Measurements from ENCODE around the gene TLE3. TPM values are rescaled to one million over a fixed set of nuclear protein-coding genes. Genes with fewer than 3 reads are reported as not detected.

The TLE3 gene
- polyA plus RNA-seq, 2 of the 4 experiments (the other 2 are of a cell fraction): 4.6 to 5.3 TPM

GRCh38 chr15:70081612-70082011, 16.1 kb downstream of the TLE3 start:
- H3K27ac ChIP-seq: no peak overlapping the region
- H3K4me3 ChIP-seq: no peak overlapping the region
- no peak for TF ChIP-seq FOSL2 (IDR thresholded peaks at IDR 0.05)
- TF ChIP-seq FOSL2 (CRISPR knock-in tag; IDR thresholded peaks at IDR 0.05): no peak
- TF ChIP-seq, protein P1, sequence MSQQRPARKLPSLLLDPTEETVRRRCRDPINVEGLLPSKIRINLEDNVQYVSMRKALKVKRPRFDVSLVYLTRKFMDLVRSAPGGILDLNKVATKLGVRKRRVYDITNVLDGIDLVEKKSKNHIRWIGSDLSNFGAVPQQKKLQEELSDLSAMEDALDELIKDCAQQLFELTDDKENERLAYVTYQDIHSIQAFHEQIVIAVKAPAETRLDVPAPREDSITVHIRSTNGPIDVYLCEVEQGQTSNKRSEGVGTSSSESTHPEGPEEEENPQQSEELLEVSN (IDR thresholded peaks at IDR 0.05; ENCODE audit: borderline replicate concordance, low read depth): no peak
- H3K9me3 ChIP-seq: no peaks in the 10 kb centered on the region
- ATAC-seq (no peak), DNase-seq (ENCODE audit: low read depth in 1 of 2, low spot score in 1 of 2) (no peak), FAIRE-seq (no peak)
- H3K4me1 ChIP-seq: no peaks in the 10 kb centered on the region
- WGBS (ENCODE audit: missing lambda C conversion rate): 80% methylated on average over 6 of the region's 6 CpGs
- no peak overlapping the region for H3K4me2 ChIP-seq
- POLR2A ChIA-PET: no interaction called here
- CTCF ChIA-PET: interaction anchor here (1.3 kb wide), 1 partner anchor 15 kb away, joined by 3 read pairs; no protein-coding TSS in a partner anchor

- Histone ChIP-seq H3K4me3 (no peak overlapping the region), H3K4me2 (no peak overlapping the region), H3K4me1 (no peaks in the 10 kb centered on the region), H3K9me3 (no peaks in the 10 kb centered on the region), H3K27ac (no peak overlapping the region)
- TF ChIP-seq HOXB13 (CRISPR knock-in tag; IDR thresholded peaks at IDR 0.05; ENCODE audit: low read depth) (no peak), TFCP2L1 (CRISPR knock-in tag; IDR thresholded peaks at IDR 0.05) (no peak), HOXB5 (CRISPR knock-in tag; IDR thresholded peaks at IDR 0.05) (no peak), FOXS1 (CRISPR knock-in tag; IDR thresholded peaks at IDR 0.05) (no peak), SREBF2 (IDR thresholded peaks at IDR 0.05) (no peak), ZC3H11A (IDR thresholded peaks at IDR 0.05) (no peak), NFE2L2 (conservative IDR thresholded peaks at IDR 0.05; ENCODE audit: low read length) (no peak)
- TF ChIP-seq, protein P2, sequence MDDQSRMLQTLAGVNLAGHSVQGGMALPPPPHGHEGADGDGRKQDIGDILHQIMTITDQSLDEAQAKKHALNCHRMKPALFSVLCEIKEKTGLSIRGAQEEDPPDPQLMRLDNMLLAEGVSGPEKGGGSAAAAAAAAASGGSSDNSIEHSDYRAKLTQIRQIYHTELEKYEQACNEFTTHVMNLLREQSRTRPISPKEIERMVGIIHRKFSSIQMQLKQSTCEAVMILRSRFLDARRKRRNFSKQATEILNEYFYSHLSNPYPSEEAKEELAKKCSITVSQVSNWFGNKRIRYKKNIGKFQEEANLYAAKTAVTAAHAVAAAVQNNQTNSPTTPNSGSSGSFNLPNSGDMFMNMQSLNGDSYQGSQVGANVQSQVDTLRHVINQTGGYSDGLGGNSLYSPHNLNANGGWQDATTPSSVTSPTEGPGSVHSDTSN (IDR thresholded peaks at IDR 0.05): no peak
- FAIRE-seq (no peak), DNase-seq (ENCODE audit: low read depth in 1 of 2, low spot score in 1 of 2) (no peak), ATAC-seq (no peak)
- POLR2A ChIA-PET: no interaction called here
- CTCF ChIA-PET: interaction anchor here (0.9 to 1.9 kb wide), 6 partner anchors 10 to 380 kb away, joined by 3 to 6 read pairs (median 3); no protein-coding TSS in a partner anchor
- 88% methylated on average over 6 of the region's 6 CpGs for WGBS (ENCODE audit: missing lambda C conversion rate)
Observed at GRCh38 chr15:70080347-70080746, 17.4 kb downstream of the TLE3 start.

GRCh38 chr15:70079888-70080287, 17.8 kb downstream of the TLE3 start:
- POLR2A ChIA-PET: no interaction called here
- no peak overlapping the region for H3K4me3 ChIP-seq
- no peak for DNase-seq (ENCODE audit: low read depth in 1 of 2, low spot score in 1 of 2)
- TF ChIP-seq KDM1A (IDR thresholded peaks at IDR 0.05; ENCODE audit: low read depth): no peak
- no peak for TF ChIP-seq NFE2L2 (conservative IDR thresholded peaks at IDR 0.05; ENCODE audit: low read length)
- TF ChIP-seq HOXA7 (CRISPR knock-in tag; IDR thresholded peaks at IDR 0.05): no peak
- TF ChIP-seq, protein P3, sequence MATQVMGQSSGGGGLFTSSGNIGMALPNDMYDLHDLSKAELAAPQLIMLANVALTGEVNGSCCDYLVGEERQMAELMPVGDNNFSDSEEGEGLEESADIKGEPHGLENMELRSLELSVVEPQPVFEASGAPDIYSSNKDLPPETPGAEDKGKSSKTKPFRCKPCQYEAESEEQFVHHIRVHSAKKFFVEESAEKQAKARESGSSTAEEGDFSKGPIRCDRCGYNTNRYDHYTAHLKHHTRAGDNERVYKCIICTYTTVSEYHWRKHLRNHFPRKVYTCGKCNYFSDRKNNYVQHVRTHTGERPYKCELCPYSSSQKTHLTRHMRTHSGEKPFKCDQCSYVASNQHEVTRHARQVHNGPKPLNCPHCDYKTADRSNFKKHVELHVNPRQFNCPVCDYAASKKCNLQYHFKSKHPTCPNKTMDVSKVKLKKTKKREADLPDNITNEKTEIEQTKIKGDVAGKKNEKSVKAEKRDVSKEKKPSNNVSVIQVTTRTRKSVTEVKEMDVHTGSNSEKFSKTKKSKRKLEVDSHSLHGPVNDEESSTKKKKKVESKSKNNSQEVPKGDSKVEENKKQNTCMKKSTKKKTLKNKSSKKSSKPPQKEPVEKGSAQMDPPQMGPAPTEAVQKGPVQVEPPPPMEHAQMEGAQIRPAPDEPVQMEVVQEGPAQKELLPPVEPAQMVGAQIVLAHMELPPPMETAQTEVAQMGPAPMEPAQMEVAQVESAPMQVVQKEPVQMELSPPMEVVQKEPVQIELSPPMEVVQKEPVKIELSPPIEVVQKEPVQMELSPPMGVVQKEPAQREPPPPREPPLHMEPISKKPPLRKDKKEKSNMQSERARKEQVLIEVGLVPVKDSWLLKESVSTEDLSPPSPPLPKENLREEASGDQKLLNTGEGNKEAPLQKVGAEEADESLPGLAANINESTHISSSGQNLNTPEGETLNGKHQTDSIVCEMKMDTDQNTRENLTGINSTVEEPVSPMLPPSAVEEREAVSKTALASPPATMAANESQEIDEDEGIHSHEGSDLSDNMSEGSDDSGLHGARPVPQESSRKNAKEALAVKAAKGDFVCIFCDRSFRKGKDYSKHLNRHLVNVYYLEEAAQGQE (IDR thresholded peaks at IDR 0.05): no peak
- TF ChIP-seq, protein P4, sequence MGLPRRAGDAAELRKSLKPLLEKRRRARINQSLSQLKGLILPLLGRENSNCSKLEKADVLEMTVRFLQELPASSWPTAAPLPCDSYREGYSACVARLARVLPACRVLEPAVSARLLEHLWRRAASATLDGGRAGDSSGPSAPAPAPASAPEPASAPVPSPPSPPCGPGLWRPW (IDR thresholded peaks at IDR 0.05): no peak
- TF ChIP-seq HDAC2 (IDR thresholded peaks at IDR 0.05): no peak
- no peak for TF ChIP-seq EHMT2 (IDR thresholded peaks at IDR 0.05; ENCODE audit: low read depth)
- no peak for TF ChIP-seq RCOR1 (IDR thresholded peaks at IDR 0.05; ENCODE audit: low read depth, low read length)
- no peak for TF ChIP-seq HOXB13 (CRISPR knock-in tag; IDR thresholded peaks at IDR 0.05; ENCODE audit: low read depth)
- TF ChIP-seq MAFK (IDR thresholded peaks at IDR 0.05; ENCODE audit: partially characterized antibody): no peak
- TF ChIP-seq MAX (IDR thresholded peaks at IDR 0.05): no peak
- no peak for TF ChIP-seq RFX5 (IDR thresholded peaks at IDR 0.05)
- no peak for TF ChIP-seq BHLHE40 (IDR thresholded peaks at IDR 0.05; ENCODE audit: low read depth, low read length)
- no peak for TF ChIP-seq BCL3 (IDR thresholded peaks at IDR 0.05)
- TF ChIP-seq ZSCAN20 (CRISPR knock-in tag; IDR thresholded peaks at IDR 0.05): no peak
- no peak for TF ChIP-seq MYC (IDR thresholded peaks at IDR 0.05; ENCODE audit: borderline replicate concordance, low read length)
- TF ChIP-seq MAZ (IDR thresholded peaks at IDR 0.05; ENCODE audit: borderline replicate concordance, low read depth, low read length): no peak
- TF ChIP-seq, protein P1 (IDR thresholded peaks at IDR 0.05; ENCODE audit: borderline replicate concordance, low read depth): no peak
- 94% methylated on average over 9 of the region's 9 CpGs for WGBS (ENCODE audit: missing lambda C conversion rate)
- H3K4me2 ChIP-seq: no peak overlapping the region
- H3K4me1 ChIP-seq: no peaks in the 10 kb centered on the region
- FAIRE-seq: peak; percentile 7
- no peaks in the 10 kb centered on the region for H3K9me3 ChIP-seq
- CTCF ChIA-PET: interaction anchor here (0.9 to 1.9 kb wide), 5 partner anchors 11 to 380 kb away, joined by 3 to 6 read pairs (median 3); no protein-coding TSS in a partner anchor
- H3K27ac ChIP-seq: no peak overlapping the region
- no peak for ATAC-seq

Data from A549 (cell line).